HPDE6-E6E7 (cell line): Measurements from ENCODE around the gene RAMP3.
"Not testable (repeated sequence)": the region's sequence is repeated elsewhere in the genome, so short reads cannot be mapped to it uniquely, and the experiment has no call there.

Experiments used
- DNase-seq: peaks from one replicate; pipeline ENCODE4 v3.0.0; 2011; ENCODE audit warnings: missing footprints; ENCODE audit errors: extremely low spot score

Gene RAMP3

GRCh38 chr7:45156516-45157272 lies 897 bp upstream of the RAMP3 start:
- no peak for DNase-seq

GRCh38 chr7:45157286-45157652 lies 322 bp upstream of the RAMP3 start:
- DNase-seq, result no peak

GRCh38 chr7:45158471-45158870 lies 880 bp downstream of the RAMP3 start:
- DNase-seq, result no peak

DNA sequence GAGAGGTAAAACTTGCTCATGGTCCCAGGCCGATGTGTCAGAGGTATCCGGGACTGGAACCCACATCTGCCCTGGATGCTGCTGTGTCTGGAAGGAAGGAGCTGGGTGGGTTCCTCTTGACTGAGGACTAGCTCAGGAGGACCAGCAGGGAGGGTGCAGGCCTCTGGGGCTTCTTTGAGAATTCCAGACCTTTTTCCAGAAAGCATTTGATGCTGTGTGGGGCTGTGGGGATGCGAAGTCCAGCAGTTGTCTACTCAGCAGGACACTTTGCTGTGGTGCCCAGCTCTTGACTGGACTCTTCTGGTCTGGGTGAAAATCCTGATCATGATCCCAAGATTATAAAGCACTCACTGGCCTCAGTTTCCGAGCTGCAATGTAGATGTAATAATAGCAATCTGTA lies 1.7 kb downstream of the RAMP3 start:
- DNase-seq, result no peak

DNA sequence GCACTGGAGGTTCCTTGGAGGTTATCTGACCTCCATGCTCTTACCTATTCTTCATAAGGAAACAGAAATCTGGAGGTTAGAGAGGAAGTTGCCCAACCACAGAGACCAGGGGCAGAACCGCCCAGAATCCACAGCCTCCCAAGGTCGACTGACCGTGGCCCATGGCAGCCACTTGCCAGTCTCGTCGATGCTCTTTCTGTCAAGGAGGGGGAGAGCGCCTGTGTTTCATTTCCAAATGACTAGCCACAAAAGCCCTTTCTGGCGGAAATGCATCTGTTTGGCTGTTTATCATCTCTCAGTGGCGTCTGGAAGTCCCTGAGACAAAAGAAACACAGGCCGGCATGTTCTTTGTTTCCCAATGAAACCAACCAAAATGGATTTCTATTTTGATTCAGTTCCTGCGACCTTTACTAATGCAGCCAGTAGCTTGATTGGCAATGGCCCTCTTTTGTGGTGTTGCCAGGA lies 2.9 kb downstream of the RAMP3 start:
- DNase-seq, result no peak

- DNase-seq, result no peak
These were observed 3.5 kb downstream of the RAMP3 start for GRCh38 chr7:45161138-45161537.

GRCh38 chr7:45161842-45162241 lies 4.3 kb downstream of the RAMP3 start:
- no peak for DNase-seq

DNA sequence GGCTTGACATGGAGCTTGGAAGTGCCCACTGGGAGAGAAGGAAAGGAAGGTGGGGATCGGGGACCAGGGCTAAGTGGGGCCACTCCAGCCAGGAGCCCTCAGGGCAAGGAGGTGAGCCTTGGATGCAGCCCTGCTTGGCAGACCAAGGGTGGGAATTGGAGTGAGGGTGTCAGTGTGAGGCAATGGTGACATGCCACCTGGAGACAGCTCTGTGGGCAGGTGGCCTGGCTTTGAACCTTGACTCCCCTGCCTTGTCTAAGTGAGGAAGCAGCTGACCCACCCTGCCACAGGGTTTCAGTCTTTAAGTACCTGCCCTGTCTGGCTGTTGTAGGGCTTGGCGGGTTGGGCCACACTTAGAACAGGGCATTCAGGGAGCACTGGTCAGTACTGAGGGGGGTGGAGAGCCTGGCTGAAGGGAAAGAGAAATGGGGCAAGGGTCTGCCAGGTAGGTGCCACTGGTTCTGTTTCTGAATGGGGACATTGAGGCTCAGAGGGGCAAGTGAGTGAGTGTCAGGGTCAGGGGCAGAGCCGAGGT lies 4.8 kb downstream of the RAMP3 start:
- DNase-seq, result no peak

DNA sequence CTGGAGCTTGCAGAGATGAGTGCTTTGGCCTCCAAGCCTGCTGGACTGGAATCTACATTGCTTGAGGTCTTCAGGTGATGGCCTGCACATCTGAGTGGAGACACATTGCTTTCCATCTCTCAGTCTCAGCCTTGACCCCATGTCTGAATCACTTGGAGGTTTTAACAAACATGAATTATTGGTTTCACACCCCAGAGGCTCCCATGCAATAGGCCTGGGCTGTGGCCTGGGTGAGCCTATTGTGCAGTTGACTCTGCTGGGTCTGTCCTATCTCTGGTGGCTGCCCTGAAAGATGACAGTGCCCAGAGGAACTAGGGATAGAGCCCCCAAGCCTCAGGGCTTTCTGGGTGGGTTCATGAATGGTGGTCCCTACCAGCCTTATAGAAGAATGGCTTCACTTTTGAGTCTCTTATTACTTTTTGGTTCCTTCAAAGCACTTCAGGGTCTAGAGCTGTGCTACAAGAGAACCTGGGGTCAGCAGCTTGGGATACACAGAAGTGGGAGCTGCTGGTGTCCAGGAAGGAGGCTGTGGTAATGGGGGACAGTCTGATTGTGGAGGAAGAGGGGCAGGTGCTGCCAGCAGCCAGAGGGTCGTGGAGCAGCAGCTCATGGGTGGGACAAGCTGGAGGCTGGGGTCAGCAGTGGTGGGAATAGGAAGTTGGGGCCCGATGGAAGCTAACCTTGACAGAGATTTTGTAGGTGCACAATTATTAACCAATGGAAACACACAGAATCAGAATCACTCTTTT lies 5.5 kb downstream of the RAMP3 start:
- no peak for DNase-seq

DNA sequence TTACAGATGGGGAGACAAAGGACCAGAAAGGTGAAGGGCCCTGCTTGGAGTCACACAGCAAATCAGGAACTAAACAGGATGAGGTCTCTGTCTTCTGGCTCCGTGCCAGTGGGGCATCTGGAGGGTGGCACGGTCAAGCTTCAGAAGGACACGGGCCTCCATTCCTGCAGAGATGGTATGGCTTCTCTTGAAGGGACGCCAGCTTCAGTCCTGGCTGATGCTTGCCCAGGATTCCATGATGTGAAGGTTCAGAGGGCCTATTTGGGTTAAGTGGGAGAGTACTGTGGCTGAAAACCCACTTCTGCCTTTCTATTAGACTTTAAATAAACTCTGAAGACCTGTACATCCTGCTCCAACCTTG lies 6.1 kb downstream of the RAMP3 start:
- DNase-seq, result no peak

GRCh38 chr7:45164271-45164670 lies 6.7 kb downstream of the RAMP3 start:
- not testable (repeated sequence) for DNase-seq

- no peak for DNase-seq
These were observed 8.3 kb downstream of the RAMP3 start for GRCh38 chr7:45165857-45166256.

- DNase-seq, result no peak
These were observed 14.4 kb downstream of the RAMP3 start for GRCh38 chr7:45171946-45172345.

DNA sequence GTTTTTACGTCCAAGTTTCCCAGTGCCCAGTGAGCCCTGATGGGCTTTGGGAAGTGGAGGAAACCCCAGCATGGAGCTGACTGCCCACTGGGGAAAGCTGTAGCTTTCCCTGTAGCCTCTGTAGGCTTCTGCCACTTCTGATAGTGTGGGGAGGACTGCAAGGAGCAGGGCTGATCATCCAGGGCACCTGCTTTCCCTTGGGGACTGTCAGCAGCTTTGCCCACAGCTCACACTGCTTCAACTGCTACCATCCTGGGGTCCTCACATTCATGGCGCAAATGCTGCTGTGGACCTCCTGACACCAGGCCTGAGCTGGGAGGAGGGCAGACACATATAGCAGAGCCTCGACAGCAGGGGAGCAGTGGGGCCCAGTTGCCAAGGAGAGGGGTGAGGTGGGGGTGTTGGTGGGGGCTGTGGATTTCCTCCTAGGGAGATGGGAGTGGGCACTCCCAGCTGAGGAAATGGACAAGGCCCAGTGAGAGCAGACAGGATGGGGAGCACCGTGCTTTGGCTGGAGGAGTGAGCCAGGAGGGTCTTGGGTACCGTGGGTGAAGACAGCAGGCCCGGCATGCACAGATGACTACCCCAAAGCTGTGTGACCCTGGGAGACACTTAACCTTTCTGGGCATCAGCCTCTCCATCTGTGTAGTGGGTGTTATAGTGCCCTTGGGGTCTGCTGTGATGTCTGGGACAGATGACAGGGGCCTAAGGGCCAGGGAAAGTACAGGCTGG lies 16.2 kb downstream of the RAMP3 start:
- no peak for DNase-seq

- no peak for DNase-seq
These were observed 16.7 kb downstream of the RAMP3 start for GRCh38 chr7:45174328-45174610.

GRCh38 chr7:45174966-45175765 lies 17.6 kb downstream of the RAMP3 start:
- no peak for DNase-seq

- DNase-seq, result no peak
These were observed 18.5 kb downstream of the RAMP3 start for GRCh38 chr7:45176091-45176490.

GRCh38 chr7:45176886-45177731 lies 19.5 kb downstream of the RAMP3 start:
- no peak for DNase-seq

GRCh38 chr7:45177801-45178200 lies 20.2 kb downstream of the RAMP3 start:
- DNase-seq, result no peak

- DNase-seq, result no peak
These were observed 20.9 kb downstream of the RAMP3 start for GRCh38 chr7:45178241-45179225.
